ENCODE measurements around the gene RIN1.
"Not testable (repeated sequence)": the region's sequence is repeated elsewhere in the genome, so short reads cannot be mapped to it uniquely, and the experiment has no call there.

Gene RIN1

GRCh38 chr11:66318600-66318970 is 17.6 kb downstream of the RIN1 start:
- DNase-seq = peak; percentile 13

- DNase-seq = peak; percentile 68
These were observed 18.3 kb downstream of the RIN1 start for GRCh38 chr11:66317723-66318599.

- peak; percentile 78 for DNase-seq
These were observed 18.9 kb downstream of the RIN1 start for GRCh38 chr11:66317322-66317722.

- DNase-seq = peak; percentile 75
These were observed 19.4 kb downstream of the RIN1 start, which contains the start of gene CD248 for GRCh38 chr11:66316849-66317251. Gene CD248 (minus strand): TSS chr11:66317044. CDS start chr11:66317027, 17 bp downstream.

GRCh38 chr11:66315921-66316811 is 20.1 kb downstream of the RIN1 start:
- no peak for DNase-seq

GRCh38 chr11:66315498-66315885 is 20.7 kb downstream of the RIN1 start:
- DNase-seq = no peak

- DNase-seq = no peak
These were observed 21.4 kb downstream of the RIN1 start for GRCh38 chr11:66314561-66315497.

- DNase-seq = no peak
These were observed 22.1 kb downstream of the RIN1 start for GRCh38 chr11:66314186-66314501.

GRCh38 chr11:66313321-66314185 is 22.7 kb downstream of the RIN1 start:
- peak; percentile 95 for DNase-seq

- DNase-seq = peak; percentile 98
These were observed 23.5 kb downstream of the RIN1 start for GRCh38 chr11:66312549-66313320.

GRCh38 chr11:66311965-66312548 is 24.2 kb downstream of the RIN1 start:
- DNase-seq = peak; percentile 96

- DNase-seq = no peak
These were observed 24.7 kb downstream of the RIN1 start for GRCh38 chr11:66311470-66311964.

GRCh38 chr11:66310803-66311440 is 25.3 kb downstream of the RIN1 start:
- not testable (repeated sequence) for DNase-seq

GRCh38 chr11:66310324-66310723 is 25.9 kb downstream of the RIN1 start:
- DNase-seq = no peak

GRCh38 chr11:66309475-66309874 is 26.8 kb downstream of the RIN1 start:
- no peak for DNase-seq

- no peak for DNase-seq
These were observed 33.6 kb downstream of the RIN1 start for GRCh38 chr11:66302656-66303055.

- no peak for DNase-seq
These were observed 37.0 kb downstream of the RIN1 start for GRCh38 chr11:66299186-66299585.

GRCh38 chr11:66297610-66298009 is 38.6 kb downstream of the RIN1 start:
- no peak for DNase-seq
